ENCODE data around the gene PPM1A.

PPM1A gene

DNA sequence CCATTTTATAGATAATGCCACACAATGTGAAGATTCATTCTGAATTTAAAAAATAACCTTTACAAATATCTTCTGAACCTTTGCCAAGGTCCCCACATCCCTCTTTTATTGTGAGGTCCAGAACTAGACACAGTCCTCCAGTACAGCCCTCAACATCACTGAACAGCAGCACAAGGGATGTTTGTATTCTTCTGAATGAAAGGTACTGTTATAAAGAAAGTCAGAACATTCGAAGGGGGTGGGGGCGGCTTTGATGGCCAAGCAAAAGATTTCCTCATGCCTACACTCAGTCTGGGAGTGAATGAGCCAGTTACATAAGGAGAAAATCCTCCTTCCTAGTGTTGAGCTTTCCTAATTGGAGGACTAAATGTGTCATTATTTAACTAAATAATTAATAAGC is 77.3 kb downstream of the PPM1A start:
- DNase-seq: no peak

DNA sequence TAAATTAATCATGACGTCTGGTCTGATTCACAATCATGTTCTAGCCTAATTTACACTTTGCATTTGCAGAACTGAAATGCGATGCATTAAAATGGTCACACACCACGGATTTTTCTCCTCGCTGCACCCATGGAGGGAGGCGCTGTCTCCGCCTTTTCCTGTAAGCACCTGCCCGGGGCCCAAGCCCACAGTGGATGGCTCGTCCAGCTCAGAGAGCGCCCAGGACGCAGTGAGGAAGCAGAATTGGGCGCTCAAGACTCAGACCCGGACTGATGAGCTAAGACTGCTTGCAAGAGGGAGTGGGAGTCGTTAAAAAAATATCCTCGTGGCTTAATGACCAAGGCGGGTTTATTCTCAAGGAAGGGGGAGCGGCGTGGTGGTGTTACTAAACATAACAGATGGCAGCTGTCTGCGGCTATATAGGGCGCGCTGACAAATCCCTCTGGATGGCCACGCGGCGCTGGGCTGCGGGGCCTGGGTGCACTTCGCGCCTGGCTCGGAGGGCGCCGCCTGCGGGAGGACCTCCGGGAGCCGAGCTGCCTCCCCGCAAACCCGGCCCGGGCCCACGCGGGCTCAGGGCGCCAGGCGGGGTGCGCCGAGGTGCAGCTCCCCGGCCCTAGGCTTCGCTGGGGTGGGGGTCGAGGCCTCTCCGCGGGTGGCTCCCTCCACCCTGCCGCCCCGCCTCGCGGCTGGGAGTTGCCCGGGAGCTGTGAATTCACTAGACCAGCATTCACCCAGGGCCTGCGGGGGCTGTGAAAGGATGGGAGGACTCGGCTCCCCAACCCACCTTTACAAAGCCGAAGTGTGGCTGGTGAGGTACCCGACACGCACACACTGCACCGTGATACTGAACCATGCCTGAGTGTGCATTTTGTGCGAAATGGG is 78.7 kb downstream of the PPM1A start:
- DNase-seq: peak; percentile 48

DNA sequence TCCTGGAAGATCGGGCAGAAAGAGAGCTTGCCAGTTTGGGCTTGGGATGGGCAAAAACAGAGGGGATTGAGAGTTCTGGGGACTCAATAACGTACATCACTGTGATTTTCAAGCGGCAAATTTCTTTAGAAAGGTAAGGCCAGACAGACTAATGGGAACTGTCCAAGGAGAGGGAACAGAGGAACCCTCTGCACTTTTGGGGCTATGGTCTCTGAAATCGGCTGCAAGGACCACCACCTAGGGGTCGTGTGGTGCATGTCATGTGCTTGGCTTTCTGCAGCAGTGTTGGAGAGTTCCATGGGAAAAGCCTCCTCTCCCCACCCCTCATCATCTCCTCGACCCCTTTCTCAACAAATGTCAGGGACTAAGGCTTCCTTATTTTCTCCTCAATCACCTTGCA is 79.6 kb downstream of the PPM1A start:
- DNase-seq: no peak

DNA sequence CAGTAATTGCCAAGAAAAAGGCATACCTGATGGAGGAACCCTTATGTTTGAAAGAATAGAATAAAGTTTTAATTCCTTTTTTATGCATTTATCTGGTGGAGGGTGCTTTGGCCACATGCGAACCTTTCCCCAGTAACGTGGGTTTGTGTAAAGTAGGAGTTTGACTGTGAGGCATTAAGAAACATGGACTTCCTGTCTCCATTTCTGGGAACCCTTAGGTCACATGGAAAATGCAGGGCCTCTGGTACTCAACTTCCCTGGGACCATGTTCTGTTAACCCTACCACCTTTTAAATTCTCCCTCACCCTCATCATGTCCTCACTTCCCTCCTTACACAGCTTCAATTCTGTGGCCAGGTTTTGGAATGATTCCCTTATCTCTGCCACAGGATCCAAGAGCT is 80.3 kb downstream of the PPM1A start:
- DNase-seq: no peak

DNA sequence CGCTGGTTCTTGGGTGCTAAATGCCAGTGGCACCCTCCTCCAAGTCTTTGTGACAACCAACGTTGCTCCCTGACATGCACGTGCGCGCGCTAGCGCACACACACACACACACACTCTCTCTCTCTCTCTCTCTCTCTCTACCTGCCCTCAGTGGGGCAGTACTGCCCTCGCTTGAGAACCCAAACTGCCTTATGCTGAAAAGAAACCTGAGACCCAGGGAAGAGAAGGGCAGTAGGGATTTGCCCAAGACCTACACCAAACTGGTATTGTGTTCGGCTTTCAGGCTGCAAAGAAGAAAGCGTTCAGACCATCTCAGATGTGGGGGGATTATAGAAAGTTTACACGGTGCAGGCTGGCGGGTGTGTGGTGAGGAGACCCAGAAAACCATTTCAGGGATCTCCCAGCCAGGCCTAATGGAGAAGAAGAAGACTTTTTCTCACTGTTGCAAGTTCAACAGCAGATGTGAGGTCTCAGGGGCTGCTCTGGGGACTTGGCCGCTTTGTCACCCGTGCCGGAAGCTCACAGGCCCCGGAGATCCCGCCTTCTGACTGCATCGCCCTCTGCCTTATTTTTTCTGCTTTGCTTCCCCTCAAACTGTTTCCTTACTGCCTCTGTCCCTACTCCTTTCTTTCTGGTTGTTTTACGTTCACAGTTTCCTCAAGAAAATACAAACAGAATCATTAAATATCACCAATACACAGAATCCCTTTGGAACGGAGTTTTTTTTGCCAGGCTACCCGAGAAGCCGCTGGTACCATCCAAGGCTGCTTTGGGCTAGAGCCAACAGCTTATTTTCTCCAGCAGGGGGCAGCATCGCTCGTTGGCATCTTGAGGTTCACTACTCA is 82.4 kb downstream of the PPM1A start:
- DNase-seq: peak; percentile 31

DNA sequence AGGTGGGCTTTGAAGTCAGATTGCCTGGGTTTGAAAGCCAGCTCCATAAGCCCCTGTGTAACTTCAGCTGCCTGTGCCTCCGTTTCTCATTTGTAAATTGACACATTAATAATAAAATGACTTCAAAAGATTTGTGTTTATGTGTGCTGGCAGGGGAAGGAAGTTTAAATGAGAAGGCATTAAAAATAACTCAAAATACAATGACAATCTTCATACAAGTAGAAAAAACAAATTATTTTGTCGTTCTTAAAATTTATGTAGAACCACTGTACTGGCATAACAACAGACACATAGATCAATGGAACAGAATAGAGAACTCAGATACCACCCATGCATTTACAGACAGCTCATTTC is 83.0 kb downstream of the PPM1A start:
- no peak for DNase-seq

DNA sequence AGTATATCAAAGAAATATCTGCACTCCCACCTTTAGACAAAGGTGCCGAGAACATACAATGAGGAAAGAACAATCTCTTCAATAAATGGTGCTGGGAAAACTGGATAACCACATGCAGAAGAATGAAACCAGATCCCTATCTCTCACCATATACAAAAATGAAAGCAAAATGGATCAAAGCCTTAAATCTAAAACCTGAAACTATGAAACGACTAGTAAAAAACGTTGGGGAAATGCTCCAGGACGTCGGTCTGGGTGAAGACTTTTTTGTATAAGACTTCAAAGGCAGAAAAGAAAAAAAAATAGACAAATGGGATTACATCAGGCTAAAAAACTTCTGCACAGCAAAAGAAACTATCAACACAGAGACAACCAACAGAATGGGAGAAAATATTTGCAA is 83.8 kb downstream of the PPM1A start:
- DNase-seq: no peak

DNA sequence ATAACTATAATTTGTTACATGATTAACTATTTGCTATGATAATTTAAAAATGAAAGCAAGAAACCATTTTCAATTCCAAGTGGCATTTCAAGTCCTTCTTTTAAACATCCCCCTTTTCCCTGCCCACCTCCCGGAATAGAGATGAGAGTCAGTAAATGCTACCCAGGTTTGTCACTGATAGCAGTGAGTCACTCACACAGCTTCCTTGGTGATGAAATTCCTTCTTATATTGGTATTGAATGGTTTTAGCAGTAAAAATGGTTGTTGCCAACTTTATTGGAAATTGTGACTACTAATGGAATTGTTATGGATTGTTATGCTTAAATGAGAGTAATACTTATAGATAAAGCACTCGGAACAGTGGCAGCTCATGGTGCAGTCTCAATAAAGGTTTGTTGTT is 90.5 kb downstream of the PPM1A start:
- DNase-seq: no peak

DNA sequence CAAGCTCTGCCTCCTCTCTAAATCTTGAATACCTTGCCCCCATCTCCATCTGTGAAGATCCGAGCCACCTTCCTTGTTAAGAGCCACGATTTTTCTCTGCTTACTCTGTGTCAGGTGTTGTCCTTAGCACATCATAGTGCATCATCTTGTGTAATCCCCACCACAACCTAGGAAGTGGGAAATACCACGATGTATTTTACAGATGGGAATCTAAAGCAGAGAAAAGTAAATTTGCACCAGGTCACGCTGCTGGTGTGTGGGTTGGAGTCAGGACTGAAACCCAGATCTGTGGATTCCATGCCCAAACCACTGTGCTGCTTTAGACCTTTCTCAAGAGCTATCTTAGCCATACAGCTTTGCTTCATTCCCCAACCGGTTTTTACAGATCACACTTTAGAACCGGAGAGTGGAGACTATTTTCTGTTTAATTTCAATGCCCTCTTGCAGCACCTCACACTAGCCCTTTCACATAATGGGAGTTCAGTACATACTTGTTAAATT is 94.6 kb downstream of the PPM1A start:
- DNase-seq: no peak

DNA sequence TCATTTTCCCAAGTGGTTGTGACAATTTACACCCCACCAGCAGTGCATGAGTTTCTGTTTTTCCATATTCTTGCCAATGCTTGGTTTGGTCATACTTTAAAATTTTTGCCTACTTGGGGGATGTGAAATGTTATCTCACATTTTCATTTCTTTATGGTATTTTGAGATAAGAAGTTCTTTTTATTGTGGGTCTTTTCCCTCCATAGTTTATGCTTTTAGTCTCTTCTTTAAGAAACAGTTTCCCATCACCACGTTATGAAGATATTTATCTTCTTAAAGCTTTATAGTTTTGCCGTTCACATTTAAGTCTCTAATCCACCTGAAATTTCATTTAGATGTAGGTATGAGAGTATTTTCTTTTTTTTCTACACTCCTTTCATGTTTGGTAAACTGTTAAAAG is 95.7 kb downstream of the PPM1A start:
- no peak for DNase-seq

DNA sequence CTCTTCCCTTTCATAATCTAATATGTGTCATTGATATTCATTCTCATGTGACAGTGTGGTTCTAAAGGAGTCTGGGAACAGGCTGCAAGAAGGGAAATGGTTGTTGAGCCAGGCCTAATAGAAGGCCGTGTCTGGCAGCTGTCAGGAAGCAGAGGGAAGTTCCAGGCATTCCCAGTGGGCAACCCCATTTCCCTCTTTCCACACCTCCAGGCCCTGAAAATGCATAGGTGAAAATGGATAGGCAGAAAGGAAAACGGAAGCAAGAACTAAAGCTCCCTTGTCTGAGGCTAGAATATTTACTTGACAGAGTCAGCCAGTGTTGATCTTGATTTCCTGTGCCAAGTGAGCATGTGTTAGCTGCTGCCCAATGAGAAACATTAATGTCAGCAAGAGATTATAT is 97.7 kb downstream of the PPM1A start:
- DNase-seq: no peak

DNA sequence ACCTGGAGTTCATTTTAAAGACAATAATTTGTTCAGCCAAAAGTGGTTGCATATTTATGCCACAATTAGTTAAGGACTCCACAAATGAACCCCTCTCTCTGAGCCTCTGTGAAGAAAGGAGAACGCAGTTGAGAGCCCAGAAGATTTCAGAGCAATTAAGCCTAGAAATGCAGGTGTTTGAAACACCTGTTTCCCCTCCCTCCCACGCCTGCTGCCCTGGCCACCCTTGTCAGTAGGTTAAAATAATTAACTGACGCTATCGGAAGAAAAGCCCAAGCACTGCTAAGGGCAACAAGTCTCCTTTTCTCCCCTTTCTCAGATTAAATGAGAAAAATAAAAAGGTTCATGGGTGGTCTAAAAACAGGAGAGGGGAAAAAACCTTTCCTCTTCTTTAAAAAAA is 99.2 kb downstream of the PPM1A start:
- DNase-seq: no peak

All from DMS 273 treated with DMSO at 0.1 percent for 48 hours (cell line).